HAP-1 (cell line): Measurements from ENCODE around the gene ILK.

Source experiments
- DNase-seq, 2 experiments: peaks; one replicate each; pipeline ENCODE4 v3.0.0-alpha.2; 2016 to 2020; ENCODE audit warnings: low spot score in 2 of 2
- H3K27me3 ChIP-seq: fragments of 250-450 bp; sonication (Bioruptor Pico); 2 replicates; pipeline ENCODE4 v1.5.1; 2020; ENCODE audit warnings: low read depth, mild to moderate bottlenecking, moderate library complexity
- H3K36me3 ChIP-seq: fragments of 250-450 bp; sonication (Bioruptor Pico); replicated peaks from 2 replicates; pipeline ENCODE4 v1.5.1; 2020; ENCODE audit warnings: mild to moderate bottlenecking
- H3K4me1 ChIP-seq: fragments of 250-450 bp; sonication (Bioruptor Pico); 2 replicates; pipeline ENCODE4 v1.5.1; 2020; ENCODE audit warnings: mild to moderate bottlenecking
- H3K4me3 ChIP-seq: fragments of 250-450 bp; sonication (Bioruptor Pico); 2 replicates; pipeline ENCODE4 v1.5.1; 2020; ENCODE audit warnings: mild to moderate bottlenecking, moderate library complexity
- H3K9me3 ChIP-seq: fragments of 250-450 bp; sonication (Bioruptor Pico); 2 replicates; pipeline ENCODE4 v1.5.1; 2020; ENCODE audit warnings: mild to moderate bottlenecking, moderate library complexity
- in situ Hi-C: fragments of 300-500 bp; cut with MboI; formaldehyde crosslinking; loops from 3 replicates; pipeline ENCODE4 v1.14.3; 2020; ENCODE audit warnings: low sequenced_read_pairs, inconsistent platforms, mixed read lengths

ILK gene

GRCh38 chr11:6653656-6654055, 50.1 kb downstream of the ILK start:
- in situ Hi-C loops = no loop called here
- Histone ChIP-seq H3K36me3 (no peaks in the 10 kb centered on the region), H3K4me1 (no peaks in the 10 kb centered on the region), H3K9me3 (no peaks in the 10 kb centered on the region), H3K4me3 (no peak overlapping the region), H3K27me3 (peaks cover 9% of the 10 kb centered on the region)
- no peak for DNase-seq

DNA sequence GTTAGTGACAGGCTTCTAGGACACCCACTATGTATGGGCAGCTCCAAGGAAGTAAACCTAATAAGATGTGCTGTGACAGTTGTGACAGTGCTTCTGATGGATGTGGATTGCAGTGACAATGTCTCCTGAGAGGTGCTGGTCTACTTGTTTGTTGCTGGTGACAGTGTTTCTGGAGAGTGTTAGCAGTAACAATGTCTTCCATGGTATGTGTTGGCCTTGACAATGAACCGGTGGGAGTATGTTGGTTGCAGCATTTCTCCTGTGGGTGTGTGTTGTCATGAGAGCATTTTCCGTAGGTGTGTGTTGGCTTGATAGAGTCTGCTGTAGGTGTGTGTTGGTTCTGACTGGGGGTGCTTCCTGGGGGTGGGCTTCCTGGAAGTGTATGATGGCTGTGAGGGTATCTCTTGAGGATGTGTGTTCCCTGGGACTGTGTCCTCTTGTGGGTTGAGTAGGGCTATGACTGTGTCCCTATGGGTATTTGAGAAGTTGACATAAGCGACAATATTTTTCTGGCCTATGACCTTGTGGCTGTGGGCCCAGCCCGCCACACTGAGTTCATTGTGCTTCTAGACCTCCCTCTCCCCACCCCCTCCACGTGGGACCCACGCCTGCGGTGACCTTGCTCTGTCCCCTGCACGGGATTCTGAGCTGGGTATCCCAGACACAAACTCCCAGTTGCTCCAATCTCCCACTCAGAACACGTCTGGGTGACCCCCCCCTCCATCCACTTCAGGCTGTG, 50.9 kb downstream of the ILK start:
- no peak for DNase-seq
- in situ Hi-C loops = no loop called here

GRCh38 chr11:6655020-6655789, 51.6 kb downstream of the ILK start:
- DNase-seq = peak in 1 of 2 experiments; percentile 17
- H3K4me3 ChIP-seq = peak overlapping the region; percentile 8; the same call in 1 of the 2 replicates
- H3K27me3 ChIP-seq = peaks cover 9% of the 10 kb centered on the region
- in situ Hi-C loops = no loop called here
- H3K36me3 ChIP-seq = no peaks in the 10 kb centered on the region
- H3K9me3 ChIP-seq = no peaks in the 10 kb centered on the region
- H3K4me1 ChIP-seq = no peaks in the 10 kb centered on the region

More for the DNA sequence above, 50.9 kb downstream of the ILK start:
- H3K9me3 ChIP-seq = no peaks in the 10 kb centered on the region
- H3K4me1 ChIP-seq = no peaks in the 10 kb centered on the region
- no peaks in the 10 kb centered on the region for H3K36me3 ChIP-seq
- peaks cover 9% of the 10 kb centered on the region for H3K27me3 ChIP-seq
- no peak overlapping the region for H3K4me3 ChIP-seq

- DNase-seq = peak in 1 of 2 experiments; percentile 57
- in situ Hi-C loops = no loop called here
- H3K9me3 ChIP-seq = no peaks in the 10 kb centered on the region
- H3K27me3 ChIP-seq = peaks cover 9% of the 10 kb centered on the region
- no peaks in the 10 kb centered on the region for H3K4me1 ChIP-seq
- H3K4me3 ChIP-seq = peak within 1 kb of the TSS; percentile 32
- H3K36me3 ChIP-seq = no peaks in the 10 kb centered on the region
These were observed 52.4 kb downstream of the ILK start, which contains the start of gene DCHS1 for GRCh38 chr11:6655790-6656583. Gene DCHS1, minus strand, starts transcription at chr11:6655809. Its CDS starts 14,196 bp downstream, at chr11:6641613.

DNA sequence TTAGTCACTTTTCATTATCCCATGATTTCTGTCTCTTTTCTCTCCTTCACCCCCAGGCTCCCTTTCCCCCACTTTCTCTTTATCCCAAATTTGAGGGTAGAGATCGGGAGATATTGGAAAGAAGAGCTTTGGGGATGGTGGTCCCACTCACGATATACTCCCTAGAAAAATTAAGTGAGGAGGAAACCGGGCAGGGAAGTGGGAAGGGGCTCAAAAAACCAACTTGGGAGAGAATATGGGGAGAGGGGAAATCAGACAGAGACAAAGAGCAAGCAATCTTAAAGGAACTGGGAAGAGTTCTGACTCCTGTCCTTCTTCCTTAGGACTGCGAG, 53.0 kb downstream of the ILK start:
- no peak overlapping the region for H3K4me3 ChIP-seq
- DNase-seq = no peak
- H3K4me1 ChIP-seq = no peaks in the 10 kb centered on the region
- H3K36me3 ChIP-seq = no peaks in the 10 kb centered on the region
- no peaks in the 10 kb centered on the region for H3K9me3 ChIP-seq
- in situ Hi-C loops = no loop called here
- peaks cover 9% of the 10 kb centered on the region for H3K27me3 ChIP-seq

DNA sequence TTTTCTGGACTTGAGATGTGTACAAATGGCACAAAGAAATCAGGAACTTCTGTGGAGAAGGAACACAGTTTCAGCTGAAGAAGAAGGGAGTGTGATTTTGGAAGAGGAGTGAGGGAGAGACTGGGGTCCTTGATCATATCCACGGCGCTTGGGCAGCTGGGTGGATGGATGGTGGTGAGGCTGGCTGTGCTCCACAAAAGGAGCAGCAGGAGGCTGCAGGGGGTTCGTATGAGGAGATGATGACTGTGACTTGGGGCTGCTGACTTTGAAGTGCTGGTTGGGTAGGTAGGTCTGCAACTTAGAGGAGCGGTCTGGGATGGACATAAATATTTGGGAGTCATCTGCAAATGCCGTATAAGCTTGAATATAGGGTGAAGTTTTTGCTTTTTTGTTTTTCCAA, 53.4 kb downstream of the ILK start:
- peaks cover 7% of the 10 kb centered on the region for H3K27me3 ChIP-seq
- in situ Hi-C loops = no loop called here
- H3K9me3 ChIP-seq = no peaks in the 10 kb centered on the region
- H3K4me1 ChIP-seq = no peaks in the 10 kb centered on the region
- DNase-seq = no peak
- H3K36me3 ChIP-seq = no peaks in the 10 kb centered on the region
- H3K4me3 ChIP-seq = no peak overlapping the region

- H3K4me1 ChIP-seq = no peaks in the 10 kb centered on the region
- DNase-seq = no peak
- no peaks in the 10 kb centered on the region for H3K9me3 ChIP-seq
- H3K27me3 ChIP-seq = peaks cover 5% of the 10 kb centered on the region; the same call in 1 of the 2 replicates
- in situ Hi-C loops = no loop called here
- H3K4me3 ChIP-seq = no peak overlapping the region
- no peaks in the 10 kb centered on the region for H3K36me3 ChIP-seq
These were observed 53.8 kb downstream of the ILK start for GRCh38 chr11:6657346-6657745.

- no peaks in the 10 kb centered on the region for H3K4me1 ChIP-seq
- H3K4me3 ChIP-seq = no peak overlapping the region
- H3K27me3 ChIP-seq = peaks cover 5% of the 10 kb centered on the region; the same call in 1 of the 2 replicates
- in situ Hi-C loops = no loop called here
- H3K36me3 ChIP-seq = no peaks in the 10 kb centered on the region
- no peaks in the 10 kb centered on the region for H3K9me3 ChIP-seq
- DNase-seq = no peak
These were observed 55.1 kb downstream of the ILK start for GRCh38 chr11:6658647-6659046.
